HL-60 (cell line): ENCODE measurements around the gene CFAP299.

Experiments used
- DNase-seq, 2 experiments: peaks; one replicate each; pipeline ENCODE4 v3.0.0-alpha.2; 2010 to 2020; ENCODE audit warnings: low read depth in 1 of 2, low spot score in 1 of 2
- H3K27ac ChIP-seq: fragments of 250-450 bp; sonication (Bioruptor Pico); replicated peaks from 2 replicates; pipeline ENCODE4 v1.5.1; 2020; ENCODE audit warnings: mild to moderate bottlenecking, moderate library complexity
- H3K27me3 ChIP-seq: fragments of 250-450 bp; sonication (Bioruptor Pico); 2 replicates; pipeline ENCODE4 v1.5.1; 2021; ENCODE audit warnings: mild to moderate bottlenecking, moderate library complexity; ENCODE audit not compliant: insufficient read depth, poor library complexity, severe bottlenecking
- H3K4me3 ChIP-seq: replicated peaks from 2 replicates; pipeline ENCODE4 v1.5.1; 2011; ENCODE audit warnings: mild to moderate bottlenecking, control low read depth, low read length; ENCODE audit not compliant: insufficient read depth
- CTCF ChIP-seq: IDR thresholded peaks from one replicate; pipeline ENCODE4 v1.5.1; 2011; ENCODE audit warnings: low read length, control low read depth, inconsistent platforms; ENCODE audit not compliant: insufficient read depth
- GABPA ChIP-seq: IDR thresholded peaks from 2 replicates; pipeline ENCODE4 v1.6.1; 2012; ENCODE audit warnings: low read depth
- POLR2AphosphoS5 ChIP-seq: IDR thresholded peaks from 2 replicates; pipeline ENCODE4 v1.6.1; 2012; ENCODE audit warnings: low read depth
- REST ChIP-seq: IDR thresholded peaks from 2 replicates; pipeline ENCODE4 v1.6.1; 2012; ENCODE audit warnings: low read depth; ENCODE audit not compliant: insufficient replicate concordance
- SPI1 ChIP-seq: IDR thresholded peaks from 2 replicates; pipeline ENCODE4 v1.6.1; 2012; ENCODE audit warnings: low read depth, mild to moderate bottlenecking, borderline replicate concordance

The CFAP299 gene

GRCh38 chr4:80839281-80839680, 503.8 kb downstream of the CFAP299 start:
- DNase-seq: no peak
- TF ChIP-seq GABPA: no peak
- no peak for TF ChIP-seq POLR2AphosphoS5
- no peak for TF ChIP-seq SPI1
- no peak for TF ChIP-seq REST
- no peak for TF ChIP-seq CTCF
- Histone ChIP-seq H3K27me3 (no peaks in the 10 kb centered on the region), H3K4me3 (no peak overlapping the region), H3K27ac (no peak overlapping the region)

GRCh38 chr4:80839792-80840191, 504.3 kb downstream of the CFAP299 start:
- Histone ChIP-seq H3K27ac (no peak overlapping the region), H3K27me3 (no peaks in the 10 kb centered on the region), H3K4me3 (no peak overlapping the region)
- no peak for TF ChIP-seq CTCF
- no peak for TF ChIP-seq REST
- no peak for TF ChIP-seq GABPA
- TF ChIP-seq POLR2AphosphoS5: no peak
- TF ChIP-seq SPI1: no peak
- no peak for DNase-seq

- Histone ChIP-seq H3K4me3 (no peak overlapping the region), H3K27ac (no peak overlapping the region), H3K27me3 (no peaks in the 10 kb centered on the region)
- DNase-seq: no peak
- TF ChIP-seq REST (no peak), SPI1 (no peak), POLR2AphosphoS5 (no peak), CTCF (no peak), GABPA (no peak)
Measured at GRCh38 chr4:80840396-80840795, 504.9 kb downstream of the CFAP299 start.
